Measurements from ENCODE around the gene SCAF4. TPM values are rescaled to one million over a fixed set of nuclear protein-coding genes. Genes with fewer than 3 reads are reported as not detected.
A peak's percentile ranks its signal among the peaks of the same experiment; 100 is the strongest.
"Not testable (repeated sequence)": the region's sequence is repeated elsewhere in the genome, so short reads cannot be mapped to it uniquely, and the experiment has no call there.

The SCAF4 gene
- total RNA-seq, 2 experiments from 2014 or later: 39.6 to 40.5 TPM

GRCh38 chr21:31675318-31675717 is 56.6 kb downstream of the SCAF4 start:
- intact Hi-C loops (cut with micrococcal nuclease): no loop called here
- peaks cover 16% of the 10 kb centered on the region for H3K36me3 Mint-ChIP-seq (ENCODE audit: low read depth)
- H3K4me3 Mint-ChIP-seq: no peak overlapping the region
- CTCF ChIA-PET: interaction anchor here (0.9 kb wide), 1 partner anchor 52 kb away, joined by 3 read pairs; no protein-coding TSS in a partner anchor
- no peak overlapping the region for H3K27ac Mint-ChIP-seq
- no peak for DNase-seq
- H3K9me3 Mint-ChIP-seq: no peaks in the 10 kb centered on the region
- H3K4me1 Mint-ChIP-seq (ENCODE audit: low read depth): peaks cover 4% of the 10 kb centered on the region
- H3K27me3 Mint-ChIP-seq (ENCODE audit: low read depth): no peaks in the 10 kb centered on the region

GRCh38 chr21:31673321-31673912 is 58.5 kb downstream of the SCAF4 start:
- Mint-ChIP-seq H3K4me3 (no peak overlapping the region), H3K27ac (no peak overlapping the region), H3K27me3 (ENCODE audit: low read depth) (no peaks in the 10 kb centered on the region), H3K9me3 (no peaks in the 10 kb centered on the region), H3K36me3 (ENCODE audit: low read depth) (peaks cover 16% of the 10 kb centered on the region), H3K4me1 (ENCODE audit: low read depth) (peaks cover 21% of the 10 kb centered on the region)
- CTCF ChIA-PET: no interaction called here
- intact Hi-C loops (cut with micrococcal nuclease): no loop called here
- no peak for DNase-seq

GRCh38 chr21:31671931-31672330 is 60.0 kb downstream of the SCAF4 start:
- H3K9me3 Mint-ChIP-seq: no peaks in the 10 kb centered on the region
- DNase-seq: no peak
- no peak overlapping the region for H3K4me3 Mint-ChIP-seq
- CTCF ChIA-PET: no interaction called here
- H3K27ac Mint-ChIP-seq: peak overlapping the region; percentile 10
- peaks cover 24% of the 10 kb centered on the region for H3K36me3 Mint-ChIP-seq (ENCODE audit: low read depth)
- intact Hi-C loops (cut with micrococcal nuclease): no loop called here
- H3K27me3 Mint-ChIP-seq (ENCODE audit: low read depth): no peaks in the 10 kb centered on the region
- H3K4me1 Mint-ChIP-seq (ENCODE audit: low read depth): peaks cover 36% of the 10 kb centered on the region

GRCh38 chr21:31671146-31671716 is 60.7 kb downstream of the SCAF4 start:
- Mint-ChIP-seq H3K4me3 (no peak overlapping the region), H3K36me3 (ENCODE audit: low read depth) (peaks cover 31% of the 10 kb centered on the region), H3K9me3 (no peaks in the 10 kb centered on the region), H3K27ac (peak overlapping the region; percentile 10), H3K4me1 (ENCODE audit: low read depth) (peaks cover 43% of the 10 kb centered on the region), H3K27me3 (ENCODE audit: low read depth) (no peaks in the 10 kb centered on the region)
- no peak for DNase-seq
- CTCF ChIA-PET: interaction anchor here (0.7 kb wide), 1 partner anchor 474 kb away, joined by 3 read pairs; no protein-coding TSS in a partner anchor
- intact Hi-C loops (cut with micrococcal nuclease): no loop called here

GRCh38 chr21:31670070-31670469 is 61.8 kb downstream of the SCAF4 start:
- CTCF ChIA-PET: no interaction called here
- peak overlapping the region; percentile 30 for H3K27ac Mint-ChIP-seq
- H3K4me1 Mint-ChIP-seq (ENCODE audit: low read depth): peaks cover 53% of the 10 kb centered on the region
- no peaks in the 10 kb centered on the region for H3K27me3 Mint-ChIP-seq (ENCODE audit: low read depth)
- no peak overlapping the region for H3K4me3 Mint-ChIP-seq
- H3K9me3 Mint-ChIP-seq: no peaks in the 10 kb centered on the region
- intact Hi-C loops (cut with micrococcal nuclease): no loop called here
- no peak for DNase-seq
- H3K36me3 Mint-ChIP-seq (ENCODE audit: low read depth): peaks cover 37% of the 10 kb centered on the region

GRCh38 chr21:31668651-31669491 is 63.0 kb downstream of the SCAF4 start:
- Mint-ChIP-seq H3K36me3 (ENCODE audit: low read depth) (peaks cover 45% of the 10 kb centered on the region), H3K27me3 (ENCODE audit: low read depth) (no peaks in the 10 kb centered on the region), H3K27ac (peak overlapping the region; percentile 86), H3K4me3 (no peak overlapping the region), H3K4me1 (ENCODE audit: low read depth) (peaks cover 64% of the 10 kb centered on the region), H3K9me3 (no peaks in the 10 kb centered on the region)
- intact Hi-C loops (cut with micrococcal nuclease): loop anchor here (1.0 to 10.0 kb wide), 6 partner anchors 10 to 954 kb away; partner anchors contain the start of genes KRTAP21-3, SOD1 and URB1
- CTCF ChIA-PET: interaction anchor here (0.5 kb wide), 1 partner anchor 122 kb away, joined by 3 read pairs; no protein-coding TSS in a partner anchor
- DNase-seq: no peak

- Mint-ChIP-seq H3K36me3 (ENCODE audit: low read depth) (peaks cover 52% of the 10 kb centered on the region), H3K4me3 (no peak overlapping the region), H3K27ac (peak overlapping the region; percentile 33), H3K4me1 (ENCODE audit: low read depth) (peaks cover 76% of the 10 kb centered on the region), H3K9me3 (no peaks in the 10 kb centered on the region), H3K27me3 (ENCODE audit: low read depth) (no peaks in the 10 kb centered on the region)
- CTCF ChIA-PET: no interaction called here
- intact Hi-C loops (cut with micrococcal nuclease): loop anchor here (2.0 to 10.0 kb wide), 4 partner anchors 45 to 953 kb away; partner anchors contain the start of genes KRTAP21-3 and URB1
- no peak for DNase-seq
Measured at GRCh38 chr21:31667639-31668038, 64.3 kb downstream of the SCAF4 start.

GRCh38 chr21:31667132-31667531 is 64.8 kb downstream of the SCAF4 start:
- CTCF ChIA-PET: interaction anchor here (0.7 kb wide), 1 partner anchor 345 kb away, joined by 4 read pairs; no protein-coding TSS in a partner anchor
- H3K27ac Mint-ChIP-seq: peak overlapping the region; percentile 33
- no peaks in the 10 kb centered on the region for H3K27me3 Mint-ChIP-seq (ENCODE audit: low read depth)
- DNase-seq: peak; percentile 46
- peaks cover 54% of the 10 kb centered on the region for H3K36me3 Mint-ChIP-seq (ENCODE audit: low read depth)
- no peak overlapping the region for H3K4me3 Mint-ChIP-seq
- intact Hi-C loops (cut with micrococcal nuclease): loop anchor here (5.0 to 10.0 kb wide), 3 partner anchors 45 to 952 kb away; partner anchors contain the start of genes KRTAP21-3 and URB1
- H3K9me3 Mint-ChIP-seq: no peaks in the 10 kb centered on the region
- peaks cover 81% of the 10 kb centered on the region for H3K4me1 Mint-ChIP-seq (ENCODE audit: low read depth)

GRCh38 chr21:31666445-31667010 is 65.4 kb downstream of the SCAF4 start:
- Mint-ChIP-seq H3K27ac (peak overlapping the region; percentile 33), H3K27me3 (ENCODE audit: low read depth) (no peaks in the 10 kb centered on the region), H3K36me3 (ENCODE audit: low read depth) (peaks cover 57% of the 10 kb centered on the region), H3K4me1 (ENCODE audit: low read depth) (peaks cover 87% of the 10 kb centered on the region), H3K9me3 (no peaks in the 10 kb centered on the region), H3K4me3 (no peak overlapping the region)
- no peak for DNase-seq
- CTCF ChIA-PET: interaction anchor here (0.7 kb wide), 1 partner anchor 346 kb away, joined by 4 read pairs; no protein-coding TSS in a partner anchor
- intact Hi-C loops (cut with micrococcal nuclease): loop anchor here (5.0 to 10.0 kb wide), 3 partner anchors 46 to 952 kb away; partner anchors contain the start of genes KRTAP21-3 and URB1

- H3K9me3 Mint-ChIP-seq; H3K4me3 Mint-ChIP-seq; DNase-seq; H3K27me3 Mint-ChIP-seq (ENCODE audit: low read depth); CTCF ChIA-PET: not testable (repeated sequence)
- peaks cover 58% of the 10 kb centered on the region for H3K36me3 Mint-ChIP-seq (ENCODE audit: low read depth)
- H3K4me1 Mint-ChIP-seq (ENCODE audit: low read depth): peaks cover 93% of the 10 kb centered on the region
- H3K27ac Mint-ChIP-seq: peak overlapping the region; percentile 48
- intact Hi-C loops (cut with micrococcal nuclease): loop anchor here (5.0 to 10.0 kb wide), 3 partner anchors 46 to 951 kb away; partner anchors contain the start of genes KRTAP21-3 and URB1
Measured at GRCh38 chr21:31665869-31666268, 66.0 kb downstream of the SCAF4 start.

GRCh38 chr21:31665397-31665796 is 66.5 kb downstream of the SCAF4 start:
- H3K27me3 Mint-ChIP-seq (ENCODE audit: low read depth): no peaks in the 10 kb centered on the region
- DNase-seq: peak; percentile 66
- peaks cover 93% of the 10 kb centered on the region for H3K4me1 Mint-ChIP-seq (ENCODE audit: low read depth)
- CTCF ChIA-PET: no interaction called here
- intact Hi-C loops (cut with micrococcal nuclease): loop anchor here (5.0 to 10.0 kb wide), 3 partner anchors 47 to 951 kb away; partner anchors contain the start of genes KRTAP21-3 and URB1
- H3K9me3 Mint-ChIP-seq: no peaks in the 10 kb centered on the region
- peak overlapping the region; percentile 48 for H3K27ac Mint-ChIP-seq
- peak overlapping the region; percentile 17 for H3K4me3 Mint-ChIP-seq
- peaks cover 56% of the 10 kb centered on the region for H3K36me3 Mint-ChIP-seq (ENCODE audit: low read depth)
